Right forelimb (tissue), 1 donor: ENCODE data around the gene TSFM.

Source experiments
- DNase-seq: peaks from one replicate; pipeline ENCODE4 v3.0.0-alpha.2; 2018

TSFM gene

GRCh38 chr12:57837864-57838562, 55.4 kb downstream of the TSFM start:
- peak; percentile 67 for DNase-seq

- no peak for DNase-seq
These were observed 56.2 kb downstream of the TSFM start for GRCh38 chr12:57838594-57839302.

DNA sequence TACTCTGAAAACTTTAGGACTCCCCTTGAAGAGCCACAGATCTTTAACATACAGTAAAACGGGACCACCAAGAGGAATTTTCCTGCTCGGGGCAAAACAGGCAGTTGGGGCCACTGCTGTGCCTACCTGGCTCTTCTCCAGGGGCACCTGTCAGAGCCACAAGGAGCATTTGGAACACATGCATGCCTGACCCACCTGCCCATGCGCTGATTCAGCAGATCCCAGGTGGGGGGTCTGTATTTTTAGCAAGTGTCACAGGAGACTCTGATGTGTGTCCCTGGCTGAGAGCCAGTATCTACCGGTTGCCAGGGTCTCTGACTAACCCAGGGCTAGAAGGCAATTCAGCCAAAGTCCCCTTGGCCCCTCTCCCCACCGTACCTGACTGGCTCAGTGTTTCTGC, 57.4 kb downstream of the TSFM start:
- DNase-seq: no peak

- no peak for DNase-seq
These were observed 58.1 kb downstream of the TSFM start for GRCh38 chr12:57840726-57841125.

DNA sequence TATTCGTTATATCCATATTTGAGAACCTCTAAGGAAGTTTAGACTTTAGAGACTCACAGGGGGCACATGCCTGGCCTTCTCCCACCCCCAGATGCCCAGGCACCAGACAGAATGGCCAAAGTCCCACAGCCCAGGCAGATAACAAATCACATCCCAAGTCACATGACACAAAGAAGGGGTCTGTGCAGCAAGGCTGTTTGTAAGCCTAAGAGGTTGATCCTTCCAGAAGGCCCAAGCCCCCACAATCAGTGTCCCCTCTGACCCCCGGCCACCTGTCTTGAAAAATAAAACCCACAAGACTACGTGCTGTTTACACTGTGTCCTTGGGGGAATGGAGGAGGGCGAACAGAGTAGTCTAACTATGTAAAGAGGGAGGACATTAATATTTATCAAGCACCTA, 58.9 kb downstream of the TSFM start:
- no peak for DNase-seq

- no peak for DNase-seq
These were observed 60.0 kb downstream of the TSFM start for GRCh38 chr12:57842342-57843294.

GRCh38 chr12:57844709-57845477, 62.3 kb downstream of the TSFM start:
- DNase-seq: peak; percentile 67

GRCh38 chr12:57845478-57846284, 63.1 kb downstream of the TSFM start:
- peak; percentile 80 for DNase-seq

DNA sequence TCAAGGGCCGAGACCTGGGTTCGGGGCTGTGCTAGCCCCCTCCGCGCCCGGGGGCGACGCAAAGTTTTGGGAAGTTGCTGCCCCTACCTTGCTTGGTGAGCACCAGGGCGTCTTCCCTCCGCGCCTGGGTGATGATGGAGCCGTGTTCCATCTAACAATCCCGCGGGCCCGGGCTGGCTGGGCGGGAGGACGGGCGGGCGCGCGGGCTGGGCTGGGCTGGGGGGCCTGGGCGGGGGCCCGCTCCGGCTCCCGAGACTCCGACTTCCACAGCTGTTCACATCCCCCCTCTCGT, 63.6 kb downstream of the TSFM start:
- no peak for DNase-seq

DNA sequence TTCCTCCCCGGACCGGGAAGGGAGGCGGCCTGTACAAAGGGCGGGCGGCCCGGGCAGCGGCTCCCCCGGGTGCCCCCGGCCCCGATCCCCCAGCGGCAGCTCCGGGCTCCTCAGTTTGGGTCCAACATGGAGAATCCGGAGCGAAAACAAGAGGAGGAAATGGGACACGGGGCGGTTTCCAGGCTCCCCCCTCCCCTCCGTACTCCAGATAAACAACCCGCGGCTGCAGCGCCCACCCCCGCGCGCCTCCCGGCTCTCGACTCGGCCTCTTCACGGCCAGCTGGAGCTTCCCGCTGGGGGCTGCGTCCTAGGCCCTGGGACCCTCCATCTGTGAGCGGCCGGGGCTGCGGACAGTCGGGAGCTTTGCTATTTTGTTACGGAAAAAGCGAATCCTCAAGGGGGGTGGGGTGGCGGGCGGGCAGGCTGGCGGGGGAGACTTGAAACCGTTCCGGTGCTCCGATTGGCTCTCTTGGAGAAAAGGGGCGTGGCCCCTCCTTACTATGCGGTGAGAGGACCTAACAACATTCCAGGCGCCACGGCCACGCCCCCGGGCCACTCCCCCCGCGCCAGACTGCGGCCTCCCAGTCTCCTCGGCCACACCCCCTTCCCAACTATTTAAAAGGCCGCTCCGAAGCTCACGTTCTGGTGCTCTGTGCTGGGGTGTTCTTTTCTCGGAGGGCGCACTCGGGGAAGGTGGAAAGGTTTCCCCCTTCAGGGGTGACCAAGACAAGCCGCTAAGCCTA, 64.2 kb downstream of the TSFM start, which contains the start of gene CTDSP2:
Gene CTDSP2, minus strand, starts transcription at position 153 of the 743 bp plus-strand sequence. CDS start 294 bp downstream, outside the sequence.
- peak; percentile 99 for DNase-seq
